Neural crest cell (in vitro differentiated cells): ENCODE data around the gene TLR3. TPM values are rescaled to one million over a fixed set of nuclear protein-coding genes. Genes with fewer than 3 reads are reported as not detected.
A peak's percentile ranks its signal among the peaks of the same experiment; 100 is the strongest.

Source experiments
- DNase-seq: peaks from one replicate; pipeline ENCODE4 v3.0.0; 2021; ENCODE audit warnings: low read depth, mixed read lengths, low spot score
- H3K27ac Mint-ChIP-seq: one replicate; pipeline ENCODE4 v1.8.0; 2021; ENCODE audit warnings: mild to moderate bottlenecking, mixed read lengths; ENCODE audit not compliant: unreplicated experiment
- H3K27me3 Mint-ChIP-seq: 2 replicates; pipeline ENCODE4 v1.8.0; 2021; ENCODE audit warnings: low read depth, mild to moderate bottlenecking, mixed read lengths
- H3K36me3 Mint-ChIP-seq: 2 replicates; pipeline ENCODE4 v1.8.0; 2021; ENCODE audit warnings: low read depth, mild to moderate bottlenecking, mixed read lengths
- H3K4me1 Mint-ChIP-seq: 2 replicates; pipeline ENCODE4 v1.8.0; 2021; ENCODE audit warnings: mixed read lengths
- H3K4me3 Mint-ChIP-seq: one replicate; pipeline ENCODE4 v1.8.0; 2021; ENCODE audit warnings: mild to moderate bottlenecking, mixed read lengths
- H3K9me3 Mint-ChIP-seq: 2 replicates; pipeline ENCODE4 v1.8.0; 2021; ENCODE audit warnings: mixed read lengths
- total RNA-seq: library from RNA; stranded (reverse); gene quantifications from 2 replicates; pipeline ENCODE4 v1.2.1, GENCODE V29; 2021
- TF ChIP-seq, protein P1 (sequence below): fragments of 200-600 bp; sonication (generic); conservative IDR thresholded peaks from 2 replicates; pipeline ENCODE4 v1.5.0; 2021; ENCODE audit warnings: antibody characterized with exemption, mild to moderate bottlenecking

TLR3 gene
- total RNA-seq, 1 donor from 2014 or later = 0.19 TPM

DNA sequence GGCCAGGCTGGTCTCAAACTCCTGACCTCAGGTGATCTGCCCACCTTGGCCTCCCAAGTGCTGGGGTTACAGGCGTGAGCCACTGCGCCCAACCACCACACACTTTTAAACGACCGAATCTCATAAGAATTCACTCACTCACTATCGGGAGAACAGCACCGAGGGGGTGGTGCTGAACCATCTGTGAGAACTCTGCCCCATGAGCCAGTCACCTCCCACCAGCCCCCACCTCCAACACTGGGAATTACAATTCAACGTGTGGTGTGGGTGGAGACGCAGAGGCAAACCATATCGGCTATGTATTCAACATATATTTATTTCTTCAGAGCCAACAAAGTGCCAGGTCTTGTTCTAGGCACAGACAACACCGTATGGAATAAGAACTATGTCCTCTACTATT, 3.6 kb downstream of the TLR3 start:
- Mint-ChIP-seq H3K27ac (no peak overlapping the region), H3K9me3 (no peaks in the 10 kb centered on the region), H3K36me3 (no peaks in the 10 kb centered on the region), H3K4me1 (peaks cover 10% of the 10 kb centered on the region), H3K4me3 (no peak overlapping the region), H3K27me3 (peaks cover 3% of the 10 kb centered on the region)
- DNase-seq = no peak
- TF ChIP-seq, protein P1, sequence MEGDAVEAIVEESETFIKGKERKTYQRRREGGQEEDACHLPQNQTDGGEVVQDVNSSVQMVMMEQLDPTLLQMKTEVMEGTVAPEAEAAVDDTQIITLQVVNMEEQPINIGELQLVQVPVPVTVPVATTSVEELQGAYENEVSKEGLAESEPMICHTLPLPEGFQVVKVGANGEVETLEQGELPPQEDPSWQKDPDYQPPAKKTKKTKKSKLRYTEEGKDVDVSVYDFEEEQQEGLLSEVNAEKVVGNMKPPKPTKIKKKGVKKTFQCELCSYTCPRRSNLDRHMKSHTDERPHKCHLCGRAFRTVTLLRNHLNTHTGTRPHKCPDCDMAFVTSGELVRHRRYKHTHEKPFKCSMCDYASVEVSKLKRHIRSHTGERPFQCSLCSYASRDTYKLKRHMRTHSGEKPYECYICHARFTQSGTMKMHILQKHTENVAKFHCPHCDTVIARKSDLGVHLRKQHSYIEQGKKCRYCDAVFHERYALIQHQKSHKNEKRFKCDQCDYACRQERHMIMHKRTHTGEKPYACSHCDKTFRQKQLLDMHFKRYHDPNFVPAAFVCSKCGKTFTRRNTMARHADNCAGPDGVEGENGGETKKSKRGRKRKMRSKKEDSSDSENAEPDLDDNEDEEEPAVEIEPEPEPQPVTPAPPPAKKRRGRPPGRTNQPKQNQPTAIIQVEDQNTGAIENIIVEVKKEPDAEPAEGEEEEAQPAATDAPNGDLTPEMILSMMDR = no peak

DNA sequence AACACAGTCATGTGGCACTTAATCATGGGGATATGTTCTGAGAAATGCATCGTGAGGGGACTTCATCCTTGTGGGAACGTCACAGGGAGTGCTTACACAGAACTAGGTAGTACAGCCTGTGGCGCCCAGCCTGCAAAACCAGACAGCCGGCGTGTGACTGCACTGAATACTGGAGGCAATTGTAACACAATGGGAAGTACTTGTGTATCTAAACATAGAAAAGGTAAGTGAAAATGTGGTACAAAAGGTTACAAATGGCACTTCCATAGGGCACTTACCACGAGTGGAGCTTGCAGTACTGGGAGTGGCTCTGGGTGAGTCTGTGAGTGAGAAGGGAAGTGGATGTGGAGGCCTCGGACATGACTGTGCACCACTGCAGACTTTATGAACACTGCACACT, 5.2 kb downstream of the TLR3 start:
- TF ChIP-seq, protein P1 = no peak
- Mint-ChIP-seq H3K27me3 (peaks cover 9% of the 10 kb centered on the region), H3K36me3 (no peaks in the 10 kb centered on the region), H3K27ac (no peak overlapping the region), H3K4me3 (no peak overlapping the region), H3K4me1 (peaks cover 8% of the 10 kb centered on the region), H3K9me3 (no peaks in the 10 kb centered on the region)
- no peak for DNase-seq

DNA sequence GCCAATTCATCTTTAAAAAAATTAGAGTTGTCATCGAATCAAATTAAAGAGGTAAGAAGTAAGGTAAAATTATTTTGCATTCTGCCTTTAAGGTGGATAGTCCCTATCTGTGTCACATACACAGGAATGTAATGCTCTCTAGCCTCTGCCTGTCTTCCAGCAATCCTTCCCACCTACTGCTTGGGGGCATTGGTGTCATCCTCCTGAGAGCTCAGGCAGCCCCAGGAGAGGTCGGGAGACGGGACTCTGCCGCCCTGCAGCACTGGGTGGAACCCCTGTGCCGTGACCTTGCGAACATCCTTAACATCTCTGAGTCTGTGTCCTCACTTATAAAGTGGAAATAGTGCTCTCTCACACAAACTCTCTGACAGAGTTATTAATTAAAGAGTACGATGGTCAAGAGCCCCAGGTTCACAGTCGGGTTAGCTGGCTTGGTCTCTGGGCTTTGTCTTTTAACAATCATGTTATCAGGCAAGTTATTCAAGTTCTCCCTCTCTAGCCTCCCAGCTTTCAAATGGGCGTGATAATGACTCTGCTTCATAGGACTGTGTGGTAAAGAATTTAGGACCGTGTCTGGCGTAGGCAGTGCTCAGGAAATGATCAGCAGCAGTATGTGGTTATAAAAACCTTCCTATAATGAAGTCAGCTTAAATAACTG, 10.2 kb downstream of the TLR3 start:
- Mint-ChIP-seq H3K4me3 (no peak overlapping the region), H3K27ac (no peak overlapping the region), H3K27me3 (peaks cover 22% of the 10 kb centered on the region), H3K9me3 (no peaks in the 10 kb centered on the region), H3K36me3 (no peaks in the 10 kb centered on the region), H3K4me1 (peaks cover 24% of the 10 kb centered on the region)
- TF ChIP-seq, protein P1 = no peak
- DNase-seq = no peak

DNA sequence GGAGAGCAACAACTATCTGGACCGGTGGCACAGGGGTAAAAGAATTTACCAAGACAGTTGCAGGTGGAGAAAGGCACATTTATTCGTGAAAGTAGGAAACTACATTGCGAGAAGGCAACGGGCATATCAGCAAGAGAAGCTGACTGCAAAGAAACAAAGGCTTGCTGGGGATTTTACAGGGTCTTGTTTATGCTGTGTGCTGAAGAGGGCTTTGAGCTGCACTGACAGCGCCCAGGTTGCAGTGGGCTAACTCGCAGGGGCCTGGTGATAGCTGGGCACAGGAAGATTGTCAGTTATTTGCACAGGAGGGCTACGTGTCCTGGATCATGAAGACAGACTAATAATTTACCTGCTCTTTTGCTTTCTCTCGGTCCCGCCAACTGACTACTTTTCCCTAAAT, 10.7 kb downstream of the TLR3 start:
- H3K36me3 Mint-ChIP-seq = no peaks in the 10 kb centered on the region
- H3K27ac Mint-ChIP-seq = no peak overlapping the region
- no peaks in the 10 kb centered on the region for H3K9me3 Mint-ChIP-seq
- no peak overlapping the region for H3K4me3 Mint-ChIP-seq
- peaks cover 22% of the 10 kb centered on the region for H3K27me3 Mint-ChIP-seq
- H3K4me1 Mint-ChIP-seq = peaks cover 24% of the 10 kb centered on the region
- TF ChIP-seq, protein P1 = no peak
- DNase-seq = no peak

DNA sequence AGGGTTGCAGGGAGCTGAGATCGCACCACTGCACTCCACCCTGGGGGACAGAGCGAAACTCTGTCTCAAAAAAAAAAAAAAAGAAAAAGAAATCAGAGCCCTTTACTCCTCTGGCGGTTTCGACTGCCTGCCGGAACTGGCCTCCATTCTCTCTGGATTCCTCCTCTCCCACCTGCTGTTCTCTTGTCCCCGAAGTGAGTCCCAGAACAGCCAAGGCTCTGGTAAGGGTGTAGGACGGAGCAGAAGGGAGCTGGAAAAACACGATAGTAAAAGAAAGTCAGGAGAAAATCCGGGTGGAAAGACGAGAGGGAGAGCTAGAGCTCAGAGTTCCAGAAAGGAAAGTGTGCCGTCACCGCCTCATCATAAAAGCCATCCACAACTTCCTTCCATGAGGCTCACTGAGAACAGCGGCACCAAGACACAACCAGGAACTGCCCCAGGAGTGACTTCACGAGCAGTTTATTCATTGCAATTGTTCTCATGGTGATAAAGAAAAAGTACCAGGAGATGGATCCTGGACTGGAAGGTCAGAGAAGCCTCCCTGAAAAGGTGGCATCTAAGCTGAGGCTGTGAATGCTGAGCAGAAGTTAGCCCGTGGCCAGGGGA, 12.3 kb downstream of the TLR3 start:
- peak overlapping the region; percentile 83 for H3K27ac Mint-ChIP-seq
- no peaks in the 10 kb centered on the region for H3K9me3 Mint-ChIP-seq
- peaks cover 22% of the 10 kb centered on the region for H3K27me3 Mint-ChIP-seq
- H3K4me1 Mint-ChIP-seq = peaks cover 24% of the 10 kb centered on the region
- no peaks in the 10 kb centered on the region for H3K36me3 Mint-ChIP-seq
- H3K4me3 Mint-ChIP-seq = no peak overlapping the region
- DNase-seq = no peak
- TF ChIP-seq, protein P1 = no peak
